ENCODE measurements around the gene SORCS1. TPM values are rescaled to one million over a fixed set of nuclear protein-coding genes. Genes with fewer than 3 reads are reported as not detected.

Gene SORCS1
- total and polyA plus RNA-seq, 2 experiments from 2014 or later, result 45.6 to 73.0 TPM

GRCh38 chr10:106949680-106950478 lies 214.6 kb downstream of the SORCS1 start:
- Histone ChIP-seq H3K9me3 (ENCODE audit: low read depth) (no peaks in the 10 kb centered on the region), H3K36me3 (no peaks in the 10 kb centered on the region), H3K4me3 (no peak overlapping the region), H3K4me1 (ENCODE audit: low read depth) (peaks cover 11% of the 10 kb centered on the region), H3K27ac (peak overlapping the region; percentile 42), H3K27me3 (no peaks in the 10 kb centered on the region)
- no peak for TF ChIP-seq CTCF (IDR thresholded peaks at IDR 0.05; ENCODE audit: low read depth, low read length)
- no peak for DNase-seq (ENCODE audit: low read depth in 1 of 2, low spot score in 1 of 2)

GRCh38 chr10:106947643-106948042 lies 216.9 kb downstream of the SORCS1 start:
- Histone ChIP-seq H3K36me3 (no peaks in the 10 kb centered on the region), H3K27ac (no peak overlapping the region), H3K4me3 (no peak overlapping the region), H3K4me1 (ENCODE audit: low read depth) (peaks cover 11% of the 10 kb centered on the region), H3K9me3 (ENCODE audit: low read depth) (no peaks in the 10 kb centered on the region), H3K27me3 (no peaks in the 10 kb centered on the region)
- TF ChIP-seq CTCF (IDR thresholded peaks at IDR 0.05; ENCODE audit: low read depth, low read length), result no peak
- DNase-seq (ENCODE audit: low read depth in 1 of 2, low spot score in 1 of 2), result no peak

GRCh38 chr10:106942035-106942662 lies 222.4 kb downstream of the SORCS1 start:
- no peaks in the 10 kb centered on the region for H3K9me3 ChIP-seq (ENCODE audit: low read depth)
- H3K27ac ChIP-seq, result peak overlapping the region; percentile 10
- H3K27me3 ChIP-seq, result no peaks in the 10 kb centered on the region
- no peak for TF ChIP-seq CTCF (IDR thresholded peaks at IDR 0.05; ENCODE audit: low read depth, low read length)
- no peaks in the 10 kb centered on the region for H3K36me3 ChIP-seq
- DNase-seq (ENCODE audit: low read depth in 1 of 2, low spot score in 1 of 2), result no peak
- H3K4me3 ChIP-seq, result no peak overlapping the region
- peaks cover 24% of the 10 kb centered on the region for H3K4me1 ChIP-seq (ENCODE audit: low read depth)

GRCh38 chr10:106941297-106942034 lies 223.0 kb downstream of the SORCS1 start:
- Histone ChIP-seq H3K27me3 (no peaks in the 10 kb centered on the region), H3K4me1 (ENCODE audit: low read depth) (peaks cover 24% of the 10 kb centered on the region), H3K9me3 (ENCODE audit: low read depth) (no peaks in the 10 kb centered on the region), H3K36me3 (no peaks in the 10 kb centered on the region), H3K4me3 (no peak overlapping the region), H3K27ac (no peak overlapping the region)
- DNase-seq (ENCODE audit: low read depth in 1 of 2, low spot score in 1 of 2), result no peak
- no peak for TF ChIP-seq CTCF (IDR thresholded peaks at IDR 0.05; ENCODE audit: low read depth, low read length)

GRCh38 chr10:106938513-106938912 lies 226.0 kb downstream of the SORCS1 start:
- H3K4me3 ChIP-seq, result no peak overlapping the region
- no peak for TF ChIP-seq CTCF (IDR thresholded peaks at IDR 0.05; ENCODE audit: low read depth, low read length)
- no peak overlapping the region for H3K27ac ChIP-seq
- DNase-seq (ENCODE audit: low read depth in 1 of 2, low spot score in 1 of 2), result no peak
- H3K36me3 ChIP-seq, result no peaks in the 10 kb centered on the region
- H3K27me3 ChIP-seq, result no peaks in the 10 kb centered on the region
- H3K9me3 ChIP-seq (ENCODE audit: low read depth), result no peaks in the 10 kb centered on the region
- H3K4me1 ChIP-seq (ENCODE audit: low read depth), result peaks cover 24% of the 10 kb centered on the region
